GM23338 (cell line): ENCODE measurements around the gene NPEPL1. TPM values are rescaled to one million over a fixed set of nuclear protein-coding genes. Genes with fewer than 3 reads are reported as not detected.
A peak's percentile ranks its signal among the peaks of the same experiment; 100 is the strongest.

Experiments used
- ATAC-seq: fragments of 200-7000 bp; cut with Tn5 transposase; 3 replicates; pipeline ENCODE4 v1.9.1; 2020
- DNase-seq: peaks from one replicate; pipeline ENCODE4 v3.0.0-alpha.2; 2015; ENCODE audit warnings: low spot score
- H2AFZ ChIP-seq: fragments of 200-600 bp; sonication (generic); 2 replicates; pipeline ENCODE4 v1.8.0; 2016; ENCODE audit warnings: antibody characterized with exemption, mild to moderate bottlenecking, moderate library complexity
- H3F3A ChIP-seq: fragments of 200-600 bp; sonication (generic); replicated peaks from 2 replicates; pipeline ENCODE4 v1.8.0; 2017; ENCODE audit warnings: antibody characterized with exemption, mixed run types, low read depth
- H3K27ac ChIP-seq: fragments of 200-600 bp; sonication (generic); 2 replicates; pipeline ENCODE4 v1.6.1; 2016; ENCODE audit warnings: low read depth
- H3K27me3 ChIP-seq: fragments of 200-600 bp; sonication (generic); 2 replicates; pipeline ENCODE4 v1.8.0; 2016; ENCODE audit warnings: mild to moderate bottlenecking, mixed run types, moderate library complexity; ENCODE audit not compliant: insufficient read depth
- H3K36me3 ChIP-seq: fragments of 200-600 bp; sonication (generic); 2 replicates; pipeline ENCODE4 v1.8.0; 2016; ENCODE audit warnings: mild to moderate bottlenecking; ENCODE audit not compliant: insufficient read depth
- H3K4me1 ChIP-seq: fragments of 200-600 bp; sonication (generic); 2 replicates; pipeline ENCODE4 v1.8.0; 2016; ENCODE audit warnings: mild to moderate bottlenecking, moderate library complexity; ENCODE audit not compliant: insufficient read depth
- H3K4me2 ChIP-seq: fragments of 200-600 bp; sonication (generic); 2 replicates; pipeline ENCODE4 v1.7.1; 2017; ENCODE audit warnings: mixed run types
- H3K4me3 ChIP-seq: fragments of 200-600 bp; sonication (generic); 2 replicates; pipeline ENCODE4 v1.6.1; 2016; ENCODE audit warnings: mixed run types
- H3K79me2 ChIP-seq: fragments of 200-600 bp; sonication (generic); replicated peaks from 2 replicates; pipeline ENCODE4 v1.8.0; 2017; ENCODE audit warnings: mild to moderate bottlenecking; ENCODE audit not compliant: insufficient read depth
- H3K9me2 ChIP-seq: fragments of 200-600 bp; sonication (generic); 2 replicates; pipeline ENCODE4 v1.8.0; 2017; ENCODE audit not compliant: insufficient read depth
- H4K20me1 ChIP-seq: fragments of 200-600 bp; sonication (generic); replicated peaks from 2 replicates; pipeline ENCODE4 v1.8.0; 2017; ENCODE audit warnings: mild to moderate bottlenecking; ENCODE audit not compliant: insufficient read depth
- H3K27ac Mint-ChIP-seq: 2 replicates; pipeline ENCODE4 v1.8.0; 2020; ENCODE audit warnings: inconsistent platforms, mild to moderate bottlenecking, moderate library complexity, mixed read lengths
- H3K27me3 Mint-ChIP-seq: 3 replicates; pipeline ENCODE4 v1.8.0; 2022; ENCODE audit warnings: low read depth, mild to moderate bottlenecking, moderate library complexity, mixed read lengths, inconsistent platforms; ENCODE audit not compliant: insufficient read depth, poor library complexity
- H3K36me3 Mint-ChIP-seq: 3 replicates; pipeline ENCODE4 v1.8.0; 2021; ENCODE audit warnings: low read depth, mild to moderate bottlenecking, inconsistent platforms, moderate library complexity, mixed read lengths
- H3K4me1 Mint-ChIP-seq: 3 replicates; pipeline ENCODE4 v1.8.0; 2020; ENCODE audit warnings: mild to moderate bottlenecking, inconsistent platforms, mixed read lengths
- H3K4me3 Mint-ChIP-seq: 3 replicates; pipeline ENCODE4 v1.8.0; 2021; ENCODE audit warnings: moderate library complexity, mild to moderate bottlenecking, inconsistent platforms, mixed read lengths
- H3K9me3 Mint-ChIP-seq: 3 replicates; pipeline ENCODE4 v1.8.0; 2020; ENCODE audit warnings: moderate library complexity, mild to moderate bottlenecking, inconsistent platforms, mixed read lengths
- ETS1 ChIP-seq: IDR thresholded peaks from 2 replicates; pipeline ENCODE4 v1.6.1; 2016; ENCODE audit warnings: antibody characterized with exemption
- EZH2 ChIP-seq: fragments of 200-600 bp; sonication (generic); IDR thresholded peaks from one replicate; pipeline ENCODE4 v1.8.0; 2017; ENCODE audit warnings: antibody characterized with exemption, mild to moderate bottlenecking, low read depth; ENCODE audit not compliant: unreplicated experiment
- EZH2phosphoT487 ChIP-seq: fragments of 200-600 bp; sonication (generic); IDR thresholded peaks from one replicate; pipeline ENCODE4 v1.8.1; 2018; ENCODE audit warnings: antibody characterized with exemption; ENCODE audit not compliant: unreplicated experiment
- REST ChIP-seq: IDR thresholded peaks from one replicate; pipeline ENCODE4 v1.6.1; 2018; ENCODE audit warnings: antibody characterized with exemption; ENCODE audit not compliant: unreplicated experiment
- ZNF462 ChIP-seq: fragments of 250-450 bp; sonication (Bioruptor Pico); IDR thresholded peaks from 2 replicates; pipeline ENCODE4 v1.5.0; 2020; ENCODE audit warnings: mild to moderate bottlenecking, moderate library complexity
- polyA plus RNA-seq: library from polyadenylated mRNA; unstranded; fragments of >200 nt; fragmentation: Nextera tagmentation; extraction: Ambion mirVana; gene quantifications from 2 replicates; pipeline ENCODE4 v1.2.1, GENCODE V29; 2016
- total RNA-seq: library from RNA; depleted of rRNA; stranded (reverse); fragments of >200 nt; shearing (Covaris generic); gene quantifications from 2 replicates; pipeline ENCODE4 v1.2.3, GENCODE V29; 2014

The NPEPL1 gene
- total and polyA plus RNA-seq, 2 experiments from 2014 or later: 23.5 to 30.0 TPM

- H3K36me3 Mint-ChIP-seq: peaks cover 14% of the 10 kb centered on the region
- peaks cover 10% of the 10 kb centered on the region for H3K27me3 Mint-ChIP-seq
- no peaks in the 10 kb centered on the region for H3K27me3 ChIP-seq
- no peak for ATAC-seq
- peak overlapping the region; percentile 31 for H3K4me3 Mint-ChIP-seq
- H3K4me1 ChIP-seq: peaks cover 28% of the 10 kb centered on the region
- H3K9me2 ChIP-seq: no peaks in the 10 kb centered on the region
- no peak overlapping the region for H2AFZ ChIP-seq
- H3K36me3 ChIP-seq: no peaks in the 10 kb centered on the region; the same call in 1 of the 2 replicates
- no peaks in the 10 kb centered on the region for H3K9me3 Mint-ChIP-seq
- H3K4me1 Mint-ChIP-seq: peaks cover 35% of the 10 kb centered on the region
- H3F3A ChIP-seq: peaks cover 19% of the 10 kb centered on the region
- no peaks in the 10 kb centered on the region for H3K79me2 ChIP-seq
- no peaks in the 10 kb centered on the region for H4K20me1 ChIP-seq
- TF ChIP-seq REST (no peak), EZH2 (no peak), ZNF462 (CRISPR knock-in tag) (no peak), ETS1 (no peak), EZH2phosphoT487 (no peak)
- H3K4me2 ChIP-seq: no peak overlapping the region
- no peak for DNase-seq
- H3K27ac ChIP-seq: no peak overlapping the region
- no peak overlapping the region for H3K4me3 ChIP-seq
- H3K27ac Mint-ChIP-seq: no peak overlapping the region
Observed at GRCh38 chr20:58694241-58695083, 1.9 kb downstream of the NPEPL1 start.
